ENCODE data around the gene KREMEN2. TPM values are rescaled to one million over a fixed set of nuclear protein-coding genes. Genes with fewer than 3 reads are reported as not detected.

The KREMEN2 gene
- total and polyA plus RNA-seq, 2 of the 8 experiments (the other 6 are each of a cell fraction or from before 2014, with no cell fraction given), result 6.6 to 7.0 TPM

- POLR2A ChIA-PET (ENCODE audit: partially characterized antibody), result interaction anchor here (1.1 to 3.2 kb wide), 4 partner anchors 10 to 20 kb away, joined by 3 to 9 read pairs (median 4); partner anchors contain the start of gene KREMEN2
- no peak for TF ChIP-seq JUN (IDR thresholded peaks at IDR 0.05; ENCODE audit: low read depth, low read length)
- TF ChIP-seq SIN3A (conservative IDR thresholded peaks at IDR 0.05 in 1 of 2, IDR thresholded peaks at IDR 0.05 in 1 of 2; ENCODE audit: low read depth in 1 of 2, low read length in 2 of 2), result no peak
- no peak for TF ChIP-seq RBBP5 (IDR thresholded peaks at IDR 0.05; ENCODE audit: borderline replicate concordance, low read depth, low read length)
- TF ChIP-seq GTF2F1 (IDR thresholded peaks at IDR 0.05; ENCODE audit: borderline replicate concordance, low read depth, low read length), result no peak
- no peak for TF ChIP-seq MAX (IDR thresholded peaks at IDR 0.05)
- no peak for TF ChIP-seq EP300 (IDR thresholded peaks at IDR 0.05; ENCODE audit: borderline replicate concordance in 1 of 2, low read depth in 2 of 2, low read length in 2 of 2)
- TF ChIP-seq JUND (IDR thresholded peaks at IDR 0.05; ENCODE audit: low read length), result no peak
These were observed 13.7 kb upstream of the KREMEN2 start for GRCh38 chr16:2950353-2950724.

More at GRCh38 chr16:2950353-2950724, 13.7 kb upstream of the KREMEN2 start:
- Histone ChIP-seq H3K56ac (replicated peaks; ENCODE audit: insufficient read length, low read depth, low read length) (no peak overlapping the region), H4K91ac (replicated peaks; ENCODE audit: insufficient read length, low read length) (no peak overlapping the region), H3K23me2 (ENCODE audit: low read depth, low read length) (no peaks in the 10 kb centered on the region), H4K5ac (ENCODE audit: insufficient read length, low read depth, low read length) (no peak overlapping the region), H3K23ac (ENCODE audit: insufficient read length) (no peak overlapping the region), H3K27me3 (replicated peaks in 1 of 4; ENCODE audit: control insufficient read depth in 3 of 4, extremely low read depth in 1 of 4, insufficient read depth in 3 of 4, low read length in 3 of 4) (no peaks in the 10 kb centered on the region; a peak in 1 of 7 replicates), H3K18ac (ENCODE audit: extremely low read depth, low read length) (no peak overlapping the region), H4K20me1 (replicated peaks in 1 of 2; ENCODE audit: control insufficient read depth in 1 of 2, insufficient read depth in 2 of 2, low read length in 2 of 2) (no peaks in the 10 kb centered on the region), H3K27ac (ENCODE audit: low read depth, low read length) (no peak overlapping the region), H2BK5ac (ENCODE audit: low read depth, low read length) (no peak overlapping the region), H3K36me3 (ENCODE audit: control insufficient read depth in 2 of 4, insufficient read depth in 4 of 4, low read length in 3 of 4) (no peaks in the 10 kb centered on the region), H3K79me2 (ENCODE audit: control insufficient read depth in 1 of 2, insufficient read depth in 2 of 2, low read length in 2 of 2) (no peaks in the 10 kb centered on the region), H2BK120ac (replicated peaks; ENCODE audit: low read depth, low read length) (no peak overlapping the region), H3K4me3 (ENCODE audit: extremely low read depth in 1 of 4, insufficient read depth in 2 of 4, low read depth in 3 of 4, low read length in 4 of 4) (no peak overlapping the region), H3K4me2 (ENCODE audit: insufficient read depth in 1 of 2, low read depth in 2 of 2, low read length in 2 of 2) (no peak overlapping the region), H3K79me1 (ENCODE audit: low read depth, low read length) (no peaks in the 10 kb centered on the region), H2BK20ac (ENCODE audit: low read length) (no peak overlapping the region), H3K4me1 (replicated peaks in 1 of 4; ENCODE audit: control insufficient read depth in 3 of 4, insufficient read depth in 4 of 4, low read length in 3 of 4) (peaks cover 0 to 11% (median 7%) of the 10 kb centered on the region in 4 experiments; a peak in 5 of 7 replicates), H2AFZ (ENCODE audit: low read length) (no peak overlapping the region), H3K4ac (replicated peaks; ENCODE audit: insufficient read length, low read depth, low read length) (no peak overlapping the region), H4K8ac (ENCODE audit: extremely low read depth, insufficient read depth, low read length) (no peak overlapping the region), H2BK12ac (ENCODE audit: low read depth, low read length) (no peak overlapping the region), H2AK5ac (ENCODE audit: low read depth, low read length) (no peak overlapping the region), H3K9me3 (ENCODE audit: insufficient read depth in 2 of 2, low read depth in 1 of 2, low read length in 1 of 2) (no peaks in the 10 kb centered on the region), H3K9ac (replicated peaks in 1 of 4; ENCODE audit: extremely low read depth in 1 of 4, low read depth in 3 of 4, low read length in 3 of 4) (no peak overlapping the region), H3K14ac (ENCODE audit: insufficient read length) (no peak overlapping the region), H2BK15ac (ENCODE audit: low read length) (no peak overlapping the region)
- CTCF ChIA-PET (ENCODE audit: partially characterized antibody), result interaction anchor here (0.9 to 4.9 kb wide), 4 partner anchors 11 to 111 kb away, joined by 3 to 41 read pairs (median 5); partner anchors contain the start of gene KREMEN2
- FAIRE-seq (no peak), DNase-seq (ENCODE audit: low read depth in 1 of 2, low spot score in 2 of 2) (no peak)
- 95% methylated on average over 13 of the region's 13 CpGs; no CpG with 5 or more reads in 1 of the 2 experiments for WGBS, 2 experiments (ENCODE audit: extremely low coverage in 1 of 2, insufficient coverage in 1 of 2, insufficient read length in 1 of 2, insufficient replicate concordance in 2 of 2, low coverage in 1 of 2, low lambda C conversion rate in 2 of 2, missing lambda C conversion rate in 1 of 2)
